ENCODE results near the gene AGAP1. TPM values are rescaled to one million over a fixed set of nuclear protein-coding genes. Genes with fewer than 3 reads are reported as not detected.

AGAP1 gene
- total RNA-seq, 2 experiments from 2014 or later: 2.2 TPM

DNA sequence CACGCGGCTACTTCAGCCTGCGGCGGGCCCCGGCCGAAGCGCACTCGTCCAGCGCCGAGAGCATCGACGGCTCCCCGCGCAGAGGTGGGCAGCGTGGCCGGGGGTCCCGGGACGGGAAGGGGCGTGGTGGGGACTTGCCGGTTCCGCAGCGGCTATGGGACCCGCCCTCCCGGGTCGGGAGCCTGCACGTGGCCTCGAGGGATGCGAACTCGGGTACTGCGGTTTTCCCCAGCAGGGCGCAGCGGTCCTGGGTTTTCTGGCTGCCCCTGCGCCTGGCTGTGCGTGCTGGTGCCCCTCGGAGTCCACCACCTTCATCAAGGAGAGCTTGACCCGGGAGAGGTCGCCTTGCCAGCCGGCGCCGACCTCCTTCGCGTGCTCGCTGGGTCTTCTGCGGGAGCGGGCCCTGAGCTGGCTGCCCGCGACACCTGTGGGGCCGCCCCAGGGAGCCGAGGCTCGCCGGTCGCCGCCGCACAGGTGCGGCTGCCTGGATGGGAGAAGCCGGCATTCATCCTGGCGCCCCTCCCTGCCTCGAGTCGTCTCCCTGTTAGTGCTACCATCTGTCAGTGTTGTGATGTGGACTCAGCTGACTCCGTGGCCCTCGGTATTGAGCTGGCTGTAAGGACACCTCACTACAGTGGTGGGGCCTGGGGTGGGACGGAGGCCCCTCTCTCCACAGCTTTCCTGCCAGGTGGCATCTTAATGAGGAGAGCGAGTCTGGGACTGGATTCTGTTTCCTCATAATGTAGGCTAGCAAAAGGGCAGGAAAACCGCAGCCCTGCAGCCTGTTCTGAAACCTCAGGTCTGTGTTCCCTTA lies 177.3 kb downstream of the AGAP1 start:
- H3K27me3 Mint-ChIP-seq: peaks cover 47% of the 10 kb centered on the region
- no peaks in the 10 kb centered on the region for H3K9me3 Mint-ChIP-seq (ENCODE audit: low read depth)
- H3K4me1 Mint-ChIP-seq: peaks cover 3% of the 10 kb centered on the region
- intact Hi-C loops (cut with DNase I, micrococcal nuclease): loop anchor here (5.0 to 10.0 kb wide), 2 partner anchors 494 to 496 kb away; partner anchors contain the start of gene GBX2 (in 2 of the 2)
- H3K36me3 Mint-ChIP-seq (ENCODE audit: low read depth): no peaks in the 10 kb centered on the region
- no peak overlapping the region for H3K27ac Mint-ChIP-seq
- CTCF ChIA-PET: interaction anchor here (0.5 kb wide), 1 partner anchor 1118 kb away, joined by 3 read pairs; no protein-coding TSS in a partner anchor
- H3K4me3 Mint-ChIP-seq: no peak overlapping the region
- ATAC-seq (no peak), DNase-seq (no peak)
- POLR2A ChIA-PET: no interaction called here

DNA sequence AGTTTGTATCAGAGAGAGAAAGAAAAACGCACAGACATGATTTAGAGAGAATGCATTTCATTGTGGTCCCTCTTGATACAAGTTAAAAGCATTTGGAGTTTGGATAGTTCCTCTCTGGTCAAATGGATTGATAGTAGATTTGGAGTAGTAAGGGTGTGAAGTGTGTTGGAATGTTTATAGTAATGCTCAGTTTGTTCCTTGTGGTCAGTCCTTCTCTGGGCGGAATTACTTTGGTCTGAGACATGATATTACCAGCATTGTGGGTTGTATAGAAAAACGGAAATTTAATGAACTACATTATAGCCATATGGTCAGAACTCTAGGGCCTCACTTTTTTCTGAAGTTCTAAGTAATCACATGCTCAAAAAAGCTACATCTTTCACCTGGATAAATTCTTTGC lies 178.9 kb downstream of the AGAP1 start:
- H3K36me3 Mint-ChIP-seq (ENCODE audit: low read depth): no peaks in the 10 kb centered on the region
- CTCF ChIA-PET: interaction anchor here (0.7 kb wide), 1 partner anchor 116 kb away, joined by 3 read pairs; no protein-coding TSS in a partner anchor
- no peak overlapping the region for H3K27ac Mint-ChIP-seq
- POLR2A ChIA-PET: no interaction called here
- DNase-seq (no peak), ATAC-seq (no peak)
- no peaks in the 10 kb centered on the region for H3K9me3 Mint-ChIP-seq (ENCODE audit: low read depth)
- peaks cover 3% of the 10 kb centered on the region for H3K4me1 Mint-ChIP-seq
- no peak overlapping the region for H3K4me3 Mint-ChIP-seq
- H3K27me3 Mint-ChIP-seq: peaks cover 39% of the 10 kb centered on the region
- intact Hi-C loops (cut with DNase I, micrococcal nuclease): loop anchor here (5.0 to 10.0 kb wide), 2 partner anchors 492 to 495 kb away; partner anchors contain the start of gene GBX2 (in 2 of the 2)

DNA sequence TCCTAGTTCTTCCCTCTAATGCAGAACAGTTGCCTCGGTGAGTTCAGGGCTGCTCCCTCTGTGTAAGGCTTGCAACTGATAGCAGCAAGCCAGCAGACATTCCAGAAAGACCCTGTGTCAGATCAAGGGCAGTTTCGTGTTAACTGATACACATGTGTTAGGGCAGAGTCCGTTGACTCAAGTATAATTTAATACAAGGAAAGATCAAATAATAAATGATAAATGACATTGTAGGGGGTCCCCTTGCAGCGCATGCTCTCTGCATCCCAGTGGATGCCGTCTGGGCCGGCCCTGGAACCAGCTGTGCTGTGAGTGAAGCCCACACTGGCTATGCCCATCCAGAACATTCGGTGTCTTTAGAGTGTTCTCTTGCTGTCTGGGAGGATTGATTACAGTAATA lies 180.3 kb downstream of the AGAP1 start:
- no peak for ATAC-seq
- intact Hi-C loops (cut with DNase I, micrococcal nuclease): loop anchor here (5.0 to 10.0 kb wide), 2 partner anchors 491 to 493 kb away; partner anchors contain the start of gene GBX2 (in 2 of the 2)
- no peak for DNase-seq
- H3K9me3 Mint-ChIP-seq (ENCODE audit: low read depth): no peaks in the 10 kb centered on the region
- peaks cover 28% of the 10 kb centered on the region for H3K27me3 Mint-ChIP-seq
- no peaks in the 10 kb centered on the region for H3K36me3 Mint-ChIP-seq (ENCODE audit: low read depth)
- H3K27ac Mint-ChIP-seq: no peak overlapping the region
- CTCF ChIA-PET: no interaction called here
- POLR2A ChIA-PET: no interaction called here
- peaks cover under 1% of the 10 kb centered on the region for H3K4me1 Mint-ChIP-seq
- H3K4me3 Mint-ChIP-seq: no peak overlapping the region

DNA sequence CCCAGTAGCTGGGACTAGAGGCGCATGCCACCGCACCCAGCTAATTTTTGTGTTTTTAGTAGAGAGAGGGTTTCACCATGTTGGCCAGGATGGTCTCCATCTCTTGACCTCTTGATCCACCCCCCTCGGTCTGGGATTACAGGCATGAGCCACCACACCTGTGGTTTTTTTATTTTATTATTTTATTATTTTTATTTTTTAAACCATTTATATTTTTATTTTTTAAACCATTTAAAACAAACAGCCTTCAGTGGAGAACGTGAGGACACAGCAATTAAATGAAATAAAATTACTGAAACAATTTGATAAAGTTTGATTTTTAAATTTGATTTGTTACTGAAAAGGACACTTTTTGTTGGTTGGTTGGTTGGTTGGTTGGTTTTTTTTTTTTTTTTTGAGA lies 181.0 kb downstream of the AGAP1 start:
- intact Hi-C loops (cut with DNase I, micrococcal nuclease): loop anchor here (5.0 to 10.0 kb wide), 2 partner anchors 490 to 492 kb away; partner anchors contain the start of gene GBX2 (in 2 of the 2)
- no peak overlapping the region for H3K4me3 Mint-ChIP-seq
- ATAC-seq (no peak), DNase-seq (no peak)
- H3K36me3 Mint-ChIP-seq (ENCODE audit: low read depth): no peaks in the 10 kb centered on the region
- H3K27ac Mint-ChIP-seq: no peak overlapping the region
- CTCF ChIA-PET: no interaction called here
- H3K9me3 Mint-ChIP-seq (ENCODE audit: low read depth): no peaks in the 10 kb centered on the region
- H3K27me3 Mint-ChIP-seq: peaks cover 28% of the 10 kb centered on the region
- POLR2A ChIA-PET: no interaction called here
- no peaks in the 10 kb centered on the region for H3K4me1 Mint-ChIP-seq

DNA sequence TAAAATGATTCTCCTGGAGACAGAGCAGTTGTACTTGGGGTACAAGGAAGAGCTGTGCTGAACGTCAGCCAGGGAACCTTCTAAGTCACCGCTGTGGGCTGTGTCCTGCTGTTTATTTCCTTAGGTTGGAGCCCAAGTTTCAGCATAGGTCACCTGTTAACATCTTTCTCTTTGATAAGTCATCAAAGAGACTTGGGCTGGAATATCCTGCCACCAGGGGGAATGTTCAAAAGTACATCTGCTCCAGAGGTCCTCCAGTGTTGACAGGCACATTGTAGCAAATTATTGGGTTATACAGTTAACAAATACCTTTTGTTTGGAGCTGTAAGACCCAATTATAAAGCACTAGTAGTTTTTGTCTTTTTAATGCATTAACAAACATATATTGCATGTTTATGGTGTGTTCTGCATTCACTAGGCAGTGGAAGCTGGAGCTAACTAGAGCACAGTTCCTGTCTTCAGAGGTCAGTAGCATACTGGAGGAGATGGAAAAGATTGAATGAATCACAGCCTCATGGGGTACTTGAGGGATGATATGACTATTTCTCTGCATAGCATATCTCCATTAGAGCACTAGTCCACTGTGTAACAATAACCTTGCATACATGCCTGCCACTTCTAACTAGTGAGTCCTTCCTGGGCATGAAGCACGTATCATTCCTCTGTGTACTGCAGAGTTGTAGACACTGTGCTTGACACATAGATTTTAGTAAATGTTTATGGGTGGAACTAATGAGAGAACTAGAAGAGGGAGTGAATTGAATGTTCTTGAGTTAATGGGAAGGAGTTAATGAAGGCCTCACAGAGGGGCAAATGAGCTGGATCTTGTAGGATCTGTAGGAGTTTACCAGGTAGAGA lies 182.1 kb downstream of the AGAP1 start:
- CTCF ChIA-PET: interaction anchor here (0.8 kb wide), 1 partner anchor 646 kb away, joined by 3 read pairs; no protein-coding TSS in a partner anchor
- POLR2A ChIA-PET: no interaction called here

DNA sequence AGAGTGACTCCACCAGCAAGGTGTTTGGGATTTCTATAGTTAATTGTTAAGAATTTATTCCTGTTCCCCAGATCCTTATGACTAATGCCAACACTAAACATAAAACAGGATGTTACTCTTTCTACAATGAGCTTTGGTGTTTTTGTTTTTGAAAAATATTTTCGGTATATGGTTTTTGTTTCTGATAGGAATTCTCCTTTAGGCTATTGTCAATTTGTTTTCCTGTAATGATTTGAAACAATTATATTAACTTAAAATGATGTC lies 182.6 kb downstream of the AGAP1 start:
- H3K9me3 Mint-ChIP-seq (ENCODE audit: low read depth): no peaks in the 10 kb centered on the region
- no peak for DNase-seq
- no peaks in the 10 kb centered on the region for H3K4me1 Mint-ChIP-seq
- peaks cover 30% of the 10 kb centered on the region for H3K27me3 Mint-ChIP-seq
- no peak for ATAC-seq
- H3K4me3 Mint-ChIP-seq: no peak overlapping the region
- H3K36me3 Mint-ChIP-seq (ENCODE audit: low read depth): no peaks in the 10 kb centered on the region
- H3K27ac Mint-ChIP-seq: no peak overlapping the region
- CTCF ChIA-PET: no interaction called here
- POLR2A ChIA-PET: no interaction called here
- intact Hi-C loops (cut with DNase I, micrococcal nuclease): loop anchor here in 1 of 2 experiments (10.0 kb wide), 1 partner anchor 488 kb away; the partner anchor contains the start of gene GBX2

More for the DNA sequence above, 182.1 kb downstream of the AGAP1 start:
- Mint-ChIP-seq H3K4me3 (no peak overlapping the region), H3K36me3 (ENCODE audit: low read depth) (no peaks in the 10 kb centered on the region), H3K4me1 (no peaks in the 10 kb centered on the region), H3K27ac (no peak overlapping the region), H3K9me3 (ENCODE audit: low read depth) (no peaks in the 10 kb centered on the region), H3K27me3 (peaks cover 31% of the 10 kb centered on the region)
- no peak for ATAC-seq
- intact Hi-C loops (cut with DNase I, micrococcal nuclease): loop anchor here in 1 of 2 experiments (10.0 kb wide), 1 partner anchor 489 kb away; the partner anchor contains the start of gene GBX2
- DNase-seq: no peak

DNA sequence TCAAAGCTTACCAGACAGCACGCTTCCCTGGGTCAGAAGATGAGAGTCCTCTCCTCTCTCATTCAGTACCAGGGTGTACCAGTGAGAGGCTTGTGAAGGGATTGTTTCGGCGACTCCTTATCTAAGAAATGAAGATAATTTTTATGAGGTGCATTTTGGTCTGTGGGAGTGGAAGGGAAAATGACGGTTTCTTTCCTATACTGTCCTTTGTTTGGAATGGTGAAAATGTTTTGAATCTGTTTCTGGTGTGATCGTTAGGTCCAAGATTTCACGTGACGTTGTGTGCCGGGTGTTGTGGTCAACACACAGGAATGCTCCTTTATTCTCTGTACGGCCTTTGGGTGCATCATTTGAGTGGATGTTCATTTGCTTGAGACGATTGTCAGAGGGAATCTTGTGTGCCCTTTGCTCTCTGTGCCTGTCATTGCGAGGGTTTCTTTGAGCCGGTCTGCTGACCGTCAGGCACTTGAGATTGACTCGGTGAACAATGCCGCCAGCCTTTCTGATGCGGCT lies 183.5 kb downstream of the AGAP1 start:
- H3K9me3 Mint-ChIP-seq (ENCODE audit: low read depth): no peaks in the 10 kb centered on the region
- intact Hi-C loops (cut with DNase I, micrococcal nuclease): loop anchor here in 1 of 2 experiments (10.0 kb wide), 1 partner anchor 487 kb away; the partner anchor contains the start of gene GBX2
- DNase-seq: no peak
- no peaks in the 10 kb centered on the region for H3K36me3 Mint-ChIP-seq (ENCODE audit: low read depth)
- no peak overlapping the region for H3K27ac Mint-ChIP-seq
- no peaks in the 10 kb centered on the region for H3K4me1 Mint-ChIP-seq
- ChIA-PET CTCF (interaction anchor here (0.6 kb wide), 1 partner anchor 393 kb away, joined by 3 read pairs; no protein-coding TSS in a partner anchor), POLR2A (no interaction called here)
- H3K27me3 Mint-ChIP-seq: peaks cover 21% of the 10 kb centered on the region
- no peak overlapping the region for H3K4me3 Mint-ChIP-seq
- ATAC-seq: no peak

DNA sequence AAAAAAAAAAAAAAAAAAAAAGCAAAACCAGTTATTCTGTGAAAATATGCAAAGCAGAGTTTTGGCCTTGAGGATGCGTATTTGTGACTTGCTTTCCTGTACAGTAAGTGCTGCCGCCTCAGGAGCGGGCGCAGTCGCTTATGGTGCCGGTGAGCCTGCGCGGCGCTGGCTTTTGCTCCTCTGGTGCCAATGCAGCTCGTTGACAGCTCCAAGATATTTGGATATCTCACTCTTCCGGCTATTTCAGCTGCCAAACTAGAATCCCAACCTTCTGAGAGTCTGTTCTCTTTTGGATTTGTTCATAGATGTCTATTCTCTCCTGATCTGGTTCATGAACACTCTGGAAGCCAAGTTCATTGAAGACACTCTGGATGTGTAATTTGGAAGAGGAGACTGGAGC lies 184.1 kb downstream of the AGAP1 start:
- no peak for DNase-seq
- intact Hi-C loops (cut with DNase I, micrococcal nuclease): loop anchor here in 1 of 2 experiments (10.0 kb wide), 1 partner anchor 487 kb away; the partner anchor contains the start of gene GBX2
- Mint-ChIP-seq H3K9me3 (ENCODE audit: low read depth) (no peaks in the 10 kb centered on the region), H3K4me3 (no peak overlapping the region), H3K27ac (no peak overlapping the region), H3K4me1 (no peaks in the 10 kb centered on the region), H3K27me3 (peaks cover 17% of the 10 kb centered on the region), H3K36me3 (ENCODE audit: low read depth) (no peaks in the 10 kb centered on the region)
- ATAC-seq: no peak
- ChIA-PET CTCF (interaction anchor here (0.6 kb wide), 1 partner anchor 394 kb away, joined by 3 read pairs; no protein-coding TSS in a partner anchor), POLR2A (no interaction called here)

DNA sequence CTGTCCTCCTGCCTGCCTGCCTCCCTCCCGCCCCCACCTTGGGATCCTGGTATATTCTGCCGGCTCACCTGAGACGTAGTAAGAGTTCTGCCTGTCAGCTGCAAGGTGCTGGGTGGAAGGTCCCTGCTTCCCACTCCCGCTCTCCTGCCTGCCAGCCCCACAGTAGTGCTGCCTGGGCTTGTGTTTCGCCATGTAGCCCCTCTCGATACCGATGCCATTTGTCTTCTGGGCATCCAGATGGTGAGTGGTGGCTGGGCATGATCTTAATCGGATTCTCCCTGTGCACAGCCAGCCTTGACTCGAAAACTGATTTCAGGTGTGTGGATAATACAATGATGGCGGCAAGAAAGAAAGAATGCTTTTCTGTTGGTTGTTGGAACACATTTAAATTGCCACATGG lies 184.9 kb downstream of the AGAP1 start:
- Mint-ChIP-seq H3K4me3 (no peak overlapping the region), H3K36me3 (ENCODE audit: low read depth) (no peaks in the 10 kb centered on the region), H3K27me3 (peaks cover 12% of the 10 kb centered on the region), H3K9me3 (ENCODE audit: low read depth) (no peaks in the 10 kb centered on the region), H3K27ac (no peak overlapping the region), H3K4me1 (no peaks in the 10 kb centered on the region)
- DNase-seq (no peak), ATAC-seq (no peak)
- CTCF ChIA-PET: no interaction called here
- intact Hi-C loops (cut with DNase I, micrococcal nuclease): loop anchor here in 1 of 2 experiments (10.0 kb wide), 1 partner anchor 486 kb away; the partner anchor contains the start of gene GBX2
- POLR2A ChIA-PET: no interaction called here

DNA sequence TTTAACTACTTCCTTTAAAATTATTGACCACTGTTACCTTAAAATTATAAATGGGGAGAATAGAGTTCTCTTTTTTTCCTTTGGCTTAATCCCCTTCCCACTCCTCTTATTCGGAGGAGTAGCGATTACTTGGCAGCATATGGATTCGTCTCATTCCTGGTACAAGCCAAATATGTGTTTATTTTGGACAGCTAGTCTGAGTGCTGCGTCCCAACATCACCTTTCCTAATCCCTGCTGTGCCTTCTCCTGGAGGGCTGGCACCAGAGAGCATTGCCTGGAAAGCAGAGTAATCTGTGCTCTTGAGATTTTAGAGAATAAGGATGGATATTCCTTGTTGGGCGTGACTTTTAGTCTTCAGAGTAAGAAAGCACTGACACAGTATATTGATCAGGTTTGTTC lies 185.6 kb downstream of the AGAP1 start:
- no peak overlapping the region for H3K27ac Mint-ChIP-seq
- CTCF ChIA-PET: interaction anchor here (0.6 kb wide), 1 partner anchor 93 kb away, joined by 3 read pairs; no protein-coding TSS in a partner anchor

More for the DNA sequence above, 185.6 kb downstream of the AGAP1 start:
- H3K4me3 Mint-ChIP-seq: no peak overlapping the region
- H3K4me1 Mint-ChIP-seq: no peaks in the 10 kb centered on the region
- intact Hi-C loops (cut with DNase I, micrococcal nuclease): loop anchor here in 1 of 2 experiments (10.0 kb wide), 1 partner anchor 485 kb away; the partner anchor contains the start of gene GBX2
- no peak for ATAC-seq
- H3K27me3 Mint-ChIP-seq: peaks cover 11% of the 10 kb centered on the region
- H3K9me3 Mint-ChIP-seq (ENCODE audit: low read depth): no peaks in the 10 kb centered on the region
- POLR2A ChIA-PET: no interaction called here
- H3K36me3 Mint-ChIP-seq (ENCODE audit: low read depth): no peaks in the 10 kb centered on the region
- DNase-seq: no peak
